H1 (cell line): ENCODE data around the gene DNMT1. TPM values are rescaled to one million over a fixed set of nuclear protein-coding genes. Genes with fewer than 3 reads are reported as not detected.
A peak's percentile ranks its signal among the peaks of the same experiment; 100 is the strongest.

Experiments used
- CTCF ChIA-PET: fragments of 300-600 bp; sonication (Branson Sonifier 250); formaldehyde crosslinking; loops from one replicate; lab custom pipeline; 2021; ENCODE audit not compliant: partially characterized antibody; lab: Charles Lee
- POLR2A ChIA-PET: fragments of 300-600 bp; sonication (Branson Sonifier 250); formaldehyde crosslinking; loops from one replicate; lab custom pipeline; 2021; ENCODE audit warnings: inconsistent platforms; ENCODE audit not compliant: partially characterized antibody; lab: Charles Lee
- DNase-seq, 2 experiments: peaks; one replicate each; pipeline versions ENCODE4 v3.0.0 to v3.0.0-alpha.2; 2010 to 2022; ENCODE audit warnings: low spot score in 2 of 2, low read depth in 1 of 2, mixed read lengths in 1 of 2
- FAIRE-seq: peaks from 2 replicates; lab custom pipeline; 2011; peaks lifted over from hg19 to GRCh38; lab: Jason Lieb, UNC
- H2AFZ ChIP-seq: 2 replicates; pipeline ENCODE4 v1.8.1; 2012; ENCODE audit warnings: low read length, inconsistent platforms
- H2AK5ac ChIP-seq: 2 replicates; pipeline ENCODE4 v1.6.1; 2013; ENCODE audit warnings: low read depth, low read length
- H2BK120ac ChIP-seq: replicated peaks from 2 replicates; pipeline ENCODE3; 2013; ENCODE audit warnings: low read depth, low read length, inconsistent platforms
- H2BK12ac ChIP-seq: 2 replicates; pipeline ENCODE4 v1.6.1; 2013; ENCODE audit warnings: low read depth, low read length
- H2BK15ac ChIP-seq: 2 replicates; pipeline ENCODE4 v1.6.1; 2013; ENCODE audit warnings: low read length
- H2BK20ac ChIP-seq: 2 replicates; pipeline ENCODE4 v1.6.1; 2013; ENCODE audit warnings: low read length
- H2BK5ac ChIP-seq: 2 replicates; pipeline ENCODE4 v1.6.1; 2013; ENCODE audit warnings: low read depth, low read length
- H3K14ac ChIP-seq: 2 replicates; pipeline ENCODE4 v1.6.1; 2013; ENCODE audit warnings: inconsistent platforms; ENCODE audit not compliant: insufficient read length
- H3K18ac ChIP-seq: 2 replicates; pipeline ENCODE4 v1.6.1; 2013; ENCODE audit warnings: low read length; ENCODE audit errors: extremely low read depth
- H3K23ac ChIP-seq: 2 replicates; pipeline ENCODE4 v1.6.1; 2013; ENCODE audit warnings: inconsistent platforms; ENCODE audit not compliant: insufficient read length
- H3K23me2 ChIP-seq: 2 replicates; pipeline ENCODE4 v1.6.1; 2013; ENCODE audit warnings: low read depth, low read length
- H3K27ac ChIP-seq: 2 replicates; pipeline ENCODE4 v1.6.1; 2011; ENCODE audit warnings: low read depth, low read length, inconsistent platforms
- H3K27me3 ChIP-seq, 4 experiments: replicated peaks in 1 of 4; 1 replicate in 1 of 4; 2 replicates in 3 of 4; pipeline versions ENCODE4 v1.6.1 to v1.8.1; 2011 to 2013; ENCODE audit warnings: low read length in 3 of 4, mild to moderate bottlenecking in 3 of 4, inconsistent platforms in 2 of 4, mixed read lengths in 2 of 4, moderate library complexity in 1 of 4; ENCODE audit not compliant: control insufficient read depth in 3 of 4, insufficient read depth in 3 of 4; ENCODE audit errors: extremely low read depth in 1 of 4
- H3K36me3 ChIP-seq, 4 experiments: 2 replicates each; pipeline versions ENCODE4 v1.6.1 to v1.8.1; 2011 to 2013; ENCODE audit warnings: mild to moderate bottlenecking in 4 of 4, low read length in 3 of 4, moderate library complexity in 2 of 4, control low read depth in 1 of 4, inconsistent platforms in 1 of 4; ENCODE audit not compliant: insufficient read depth in 4 of 4, control insufficient read depth in 2 of 4
- H3K4ac ChIP-seq: replicated peaks from 2 replicates; pipeline ENCODE3; 2013; ENCODE audit warnings: low read length, low read depth, mixed read lengths, inconsistent platforms; ENCODE audit not compliant: insufficient read length
- H3K4me1 ChIP-seq, 4 experiments: replicated peaks in 1 of 4; 1 replicate in 1 of 4; 2 replicates in 3 of 4; pipeline versions ENCODE4 v1.6.1 to v1.8.1; 2011 to 2013; ENCODE audit warnings: low read length in 3 of 4, inconsistent platforms in 2 of 4, mixed read lengths in 1 of 4; ENCODE audit not compliant: insufficient read depth in 4 of 4, control insufficient read depth in 3 of 4
- H3K4me2 ChIP-seq, 2 experiments: 2 replicates each; pipeline versions ENCODE4 v1.6.1 to v1.8.1; 2011 to 2013; ENCODE audit warnings: low read depth in 2 of 2, low read length in 2 of 2, control low read depth in 1 of 2, inconsistent platforms in 1 of 2, mild to moderate bottlenecking in 1 of 2; ENCODE audit not compliant: insufficient read depth in 1 of 2
- H3K4me3 ChIP-seq, 4 experiments: fragments of 200-600, 300-600 bp in 1 of 4; sonication (generic), shearing (Covaris generic), sonication (Bioruptor Twin) in 1 of 4; 2 replicates each; pipeline versions ENCODE4 v1.5.1 to v1.8.1; 2011 to 2016; ENCODE audit warnings: low read length in 4 of 4, low read depth in 3 of 4, control low read depth in 2 of 4, inconsistent platforms in 2 of 4, mild to moderate bottlenecking in 2 of 4, mixed read lengths in 1 of 4, moderate library complexity in 1 of 4; ENCODE audit not compliant: insufficient read depth in 2 of 4; ENCODE audit errors: extremely low read depth in 1 of 4
- H3K56ac ChIP-seq: replicated peaks from 2 replicates; pipeline ENCODE3; 2013; ENCODE audit warnings: low read depth, mild to moderate bottlenecking, mixed read lengths, low read length, inconsistent platforms; ENCODE audit not compliant: insufficient read length
- H3K79me1 ChIP-seq: 2 replicates; pipeline ENCODE4 v1.6.1; 2013; ENCODE audit warnings: low read depth, low read length, control low read depth
- H3K79me2 ChIP-seq, 2 experiments: 2 replicates each; pipeline versions ENCODE4 v1.6.1 to v1.8.1; 2012 to 2013; ENCODE audit warnings: low read length in 2 of 2, mild to moderate bottlenecking in 2 of 2, inconsistent platforms in 1 of 2; ENCODE audit not compliant: insufficient read depth in 2 of 2, control insufficient read depth in 1 of 2
- H3K9ac ChIP-seq, 4 experiments: replicated peaks in 1 of 4; 1 replicate in 1 of 4; 2 replicates in 3 of 4; pipeline versions ENCODE4 v1.6.1 to v1.8.1; 2011 to 2013; ENCODE audit warnings: low read depth in 3 of 4, low read length in 3 of 4, control low read depth in 2 of 4, mild to moderate bottlenecking in 2 of 4, moderate library complexity in 2 of 4, inconsistent platforms in 1 of 4; ENCODE audit errors: extremely low read depth in 1 of 4
- H3K9me3 ChIP-seq, 2 experiments: 2 replicates each; pipeline versions ENCODE4 v1.6.1 to v1.8.1; 2012 to 2013; ENCODE audit warnings: mild to moderate bottlenecking in 2 of 2, moderate library complexity in 2 of 2, control low read depth in 1 of 2, inconsistent platforms in 1 of 2, low read depth in 1 of 2, low read length in 1 of 2, mixed read lengths in 1 of 2; ENCODE audit not compliant: insufficient read depth in 2 of 2
- H4K20me1 ChIP-seq, 2 experiments: replicated peaks in 1 of 2; 2 replicates each; pipeline versions ENCODE3 to v1.8.1; 2011 to 2013; ENCODE audit warnings: inconsistent platforms in 2 of 2, low read length in 2 of 2, mild to moderate bottlenecking in 1 of 2; ENCODE audit not compliant: insufficient read depth in 2 of 2, control insufficient read depth in 1 of 2
- H4K5ac ChIP-seq: 2 replicates; pipeline ENCODE4 v1.6.1; 2013; ENCODE audit warnings: low read length, low read depth, mixed read lengths, inconsistent platforms; ENCODE audit not compliant: insufficient read length
- H4K8ac ChIP-seq: 2 replicates; pipeline ENCODE4 v1.8.0; 2013; ENCODE audit warnings: mild to moderate bottlenecking, moderate library complexity, low read length, inconsistent platforms; ENCODE audit not compliant: insufficient read depth; ENCODE audit errors: extremely low read depth
- H4K91ac ChIP-seq: replicated peaks from 2 replicates; pipeline ENCODE3; 2013; ENCODE audit warnings: low read length, mixed read lengths, inconsistent platforms; ENCODE audit not compliant: insufficient read length
- ASH2L ChIP-seq: fragments of 200-600, 300-600 bp; sonication (generic); IDR thresholded peaks from one replicate; pipeline ENCODE4 v1.7.1; 2017; ENCODE audit warnings: low read length
- BCL11A ChIP-seq, 2 experiments: IDR thresholded peaks; one replicate each; pipeline ENCODE4 v1.6.1; 2011; ENCODE audit warnings: low read depth in 2 of 2, low read length in 2 of 2, mild to moderate bottlenecking in 2 of 2
- CBX5 ChIP-seq: fragments of 300-800, 300-1000 bp; sonication (generic); IDR thresholded peaks from 2 replicates; pipeline ENCODE4 v1.7.1; 2016; ENCODE audit warnings: antibody characterized with exemption, low read length, low read depth
- CBX8 ChIP-seq: fragments of 300-800, 300-1000 bp; sonication (generic); IDR thresholded peaks from 2 replicates; pipeline ENCODE4 v1.7.1; 2016; ENCODE audit warnings: low read depth, low read length, borderline replicate concordance
- CEBPB ChIP-seq: IDR thresholded peaks from 2 replicates; pipeline ENCODE4 v1.6.1; 2012; ENCODE audit warnings: low read depth, low read length
- CHD2 ChIP-seq: IDR thresholded peaks from 2 replicates; pipeline ENCODE4 v1.6.1; 2012; ENCODE audit warnings: low read length, improper control_type of control experiment
- CTBP2 ChIP-seq: IDR thresholded peaks from 2 replicates; pipeline ENCODE4 v1.7.0; 2011; ENCODE audit warnings: borderline replicate concordance, mild to moderate bottlenecking, moderate library complexity, mixed read lengths, low read length; ENCODE audit not compliant: insufficient read depth, insufficient read length
- EZH2 ChIP-seq: fragments of 200-600 bp; sonication (generic); IDR thresholded peaks from 2 replicates; pipeline ENCODE4 v1.7.1; 2012; ENCODE audit warnings: low read depth, mild to moderate bottlenecking, moderate library complexity, low read length, inconsistent platforms; ENCODE audit not compliant: severe bottlenecking
- POLR2A ChIP-seq, 2 experiments: IDR thresholded peaks; 1 replicate in 1 of 2; 2 replicates in 1 of 2; pipeline ENCODE4 v1.6.1; 2011; ENCODE audit warnings: low read depth in 2 of 2, low read length in 2 of 2, mild to moderate bottlenecking in 2 of 2; ENCODE audit errors: control extremely low read depth in 1 of 2
- POLR2AphosphoS5 ChIP-seq: IDR thresholded peaks from 2 replicates; pipeline ENCODE4 v1.6.1; 2011; ENCODE audit warnings: low read depth, low read length
- SIX5 ChIP-seq: IDR thresholded peaks from 2 replicates; pipeline ENCODE4 v1.6.1; 2011; ENCODE audit warnings: mild to moderate bottlenecking, low read depth, low read length
- SRF ChIP-seq: IDR thresholded peaks from 2 replicates; pipeline ENCODE4 v1.6.1; 2011; ENCODE audit warnings: mild to moderate bottlenecking, low read depth, low read length, moderate library complexity
- TAF1 ChIP-seq: IDR thresholded peaks from 2 replicates; pipeline ENCODE4 v1.6.1; 2011; ENCODE audit warnings: mild to moderate bottlenecking, low read depth, low read length
- WGBS, 2 experiments: shearing (Covaris generic) in 1 of 2; methylation state at CpG; one replicate each; pipeline versions ENCODE4 v1.1.6 to v1.1.7; 2013 to 2015; ENCODE audit warnings: low lambda C conversion rate in 2 of 2, mixed read lengths in 2 of 2, inconsistent platforms in 1 of 2, low coverage in 1 of 2, missing lambda C conversion rate in 1 of 2; ENCODE audit not compliant: insufficient replicate concordance in 2 of 2, insufficient coverage in 1 of 2, insufficient read length in 1 of 2; ENCODE audit errors: extremely low coverage in 1 of 2, missing lambda C conversion rate in 1 of 2; 5-methylcytosine and 5-hydroxymethylcytosine counted together
- polyA plus RNA-seq, 7 experiments: library from polyadenylated mRNA; depleted of rRNA in 3 of 7; stranded (reverse) in 5 of 7; unstranded in 2 of 7; fragments of >200 nt in 5 of 7; fragments of 200-250 nt in 2 of 7; gene quantifications; 1 replicate in 5 of 7; 2 replicates in 1 of 7; 4 replicates in 1 of 7; pipeline versions ENCODE4 v1.2.1 to v1.2.3, GENCODE V29; 2011 to 2013; ENCODE audit warnings: missing spikeins in 2 of 7, mixed read lengths in 2 of 7
- total RNA-seq: library from RNA; stranded (reverse); fragmentation: NEBNext Ultra II Directional; extraction: Animal tissue kit (Norgen Biotek cat#: 25700); gene quantifications from 2 replicates; pipeline ENCODE4 v1.2.1, GENCODE V29; 2021

DNMT1 gene
- total and polyA plus RNA-seq, 2 of the 8 experiments (the other 6 are each of a cell fraction or from before 2014, with no cell fraction given), result 101 to 210 TPM

DNA sequence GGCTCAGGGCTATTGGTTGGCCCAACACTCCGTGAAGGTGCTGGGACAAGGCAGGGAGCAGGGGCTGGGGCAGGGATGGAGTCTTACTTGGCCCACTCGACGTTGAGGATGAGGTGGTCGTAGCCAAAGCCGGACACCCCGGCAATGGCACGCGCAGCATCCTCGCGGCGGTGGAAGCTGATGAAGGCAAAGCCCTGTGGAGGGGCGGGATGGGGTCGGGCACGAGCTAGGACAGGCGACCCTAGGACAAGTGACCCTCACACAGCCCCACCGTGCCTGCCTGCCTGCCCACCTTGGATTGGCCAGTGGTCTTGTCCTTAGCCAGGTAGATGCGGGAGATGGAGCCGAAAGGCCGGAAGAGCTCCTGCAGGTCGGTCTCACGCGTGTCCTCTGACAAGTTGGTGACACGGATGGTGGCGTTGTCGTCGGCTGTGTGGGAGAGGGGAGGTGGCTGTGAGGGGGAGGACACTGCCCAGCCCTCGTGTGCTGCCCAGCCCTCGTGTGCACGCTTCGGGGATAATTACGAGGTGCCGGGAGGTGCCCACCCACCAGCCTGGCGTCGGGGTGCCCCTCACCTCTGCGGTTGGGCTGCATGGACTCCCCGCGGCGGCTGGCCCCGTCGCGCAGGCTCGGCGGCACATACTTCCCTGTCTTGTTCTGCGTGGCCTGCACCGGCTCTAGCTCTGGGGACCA is 79.2 kb downstream of the DNMT1 start:
- FAIRE-seq (no peak), DNase-seq (no peak)
- Histone ChIP-seq H3K36me3 (peaks cover 29 to 48% (median 38%) of the 10 kb centered on the region in 4 experiments), H3K27me3 (no peaks in the 10 kb centered on the region), H3K56ac (no peak overlapping the region), H4K5ac (no peak overlapping the region), H2BK12ac (no peak overlapping the region), H2AFZ (no peak overlapping the region), H3K79me2 (peaks cover 0 to 12% of the 10 kb centered on the region in 2 experiments; a peak in 2 of 4 replicates), H2AK5ac (no peak overlapping the region), H4K8ac (peak overlapping the region; percentile 63; the same call in 1 of the 2 replicates), H3K23me2 (peaks cover 5% of the 10 kb centered on the region), H3K18ac (no peak overlapping the region), H3K4ac (no peak overlapping the region), H3K4me3 (no peak overlapping the region), H2BK15ac (no peak overlapping the region), H4K20me1 (peaks cover 16 to 26% of the 10 kb centered on the region in 2 experiments), H3K9ac (no peak overlapping the region), H3K4me2 (no peak overlapping the region), H3K23ac (no peak overlapping the region), H4K91ac (no peak overlapping the region), H3K4me1 (peaks cover 0 to 7% (median 1%) of the 10 kb centered on the region in 4 experiments; a peak in 2 of 7 replicates), H3K79me1 (0 out of 2 replicates have a peak, but pooled peaks cover 2% of the 10 kb centered on the region), H3K9me3 (no peaks in the 10 kb centered on the region), H2BK20ac (no peak overlapping the region), H2BK5ac (no peak overlapping the region), H3K14ac (no peak overlapping the region), H3K27ac (no peak overlapping the region), H2BK120ac (no peak overlapping the region)
- WGBS, 2 experiments, result 95% methylated on average over 45 of the region's 45 CpGs; no CpG with 5 or more reads in 1 of the 2 experiments
- ChIA-PET POLR2A (interaction anchor here (0.6 to 29.1 kb wide), 19 partner anchors 6 to 368 kb away, joined by 3 to 412 read pairs (median 4); partner anchors contain the start of genes ANGPTL6, EIF3G, ICAM4 and MRPL4), CTCF (interaction anchor here (0.9 to 3.5 kb wide), 9 partner anchors 9 to 276 kb away, joined by 3 to 18 read pairs (median 4); partner anchors contain the start of gene PPAN)
- no peak for TF ChIP-seq EZH2
- TF ChIP-seq POLR2AphosphoS5, result peak; percentile 81
- TF ChIP-seq SIX5, result no peak
- TF ChIP-seq SRF, result no peak
- no peak for TF ChIP-seq TAF1
- TF ChIP-seq CHD2, result no peak
- TF ChIP-seq BCL11A (IDR thresholded peaks at IDR 0.05; ENCODE audit: low read depth in 2 of 2, low read length in 2 of 2), result no peak
- no peak for TF ChIP-seq ASH2L
- TF ChIP-seq CEBPB, result no peak
- peak in 1 of 2 experiments; percentile 76 for TF ChIP-seq POLR2A (IDR thresholded peaks at IDR 0.05; ENCODE audit: control extremely low read depth in 1 of 2, low read depth in 2 of 2, low read length in 2 of 2)
- TF ChIP-seq CBX8, result no peak
- no peak for TF ChIP-seq CBX5
- TF ChIP-seq CTBP2, result no peak
